ENCODE measurements around the gene ACTC1. TPM values are rescaled to one million over a fixed set of nuclear protein-coding genes. Genes with fewer than 3 reads are reported as not detected.

The ACTC1 gene
- total and polyA plus RNA-seq, 2 experiments from 2014 or later: 26.2 to 35.9 TPM

DNA sequence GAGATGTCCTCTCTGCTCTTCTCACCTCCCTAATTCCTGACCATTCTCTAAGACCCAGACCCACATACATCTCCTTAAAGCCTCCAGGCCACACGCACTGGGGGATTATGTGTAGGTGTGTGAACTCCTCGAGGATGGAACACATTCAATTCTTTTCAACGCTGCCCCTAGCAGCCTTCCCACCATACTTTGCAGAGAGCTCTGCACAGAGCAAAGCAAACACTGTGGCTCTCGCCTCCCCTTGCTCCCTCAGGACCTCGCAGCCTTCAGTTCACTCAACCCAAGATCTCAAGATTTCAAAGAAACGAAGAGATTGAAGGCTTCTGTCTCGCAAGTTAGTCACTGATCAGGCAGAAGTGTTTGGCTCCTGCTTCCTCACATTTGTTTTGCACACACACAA lies 6.0 kb downstream of the ACTC1 start:
- TF ChIP-seq ZNF114 (CRISPR knock-in tag; IDR thresholded peaks at IDR 0.05) (no peak), EZH2 (IDR thresholded peaks at IDR 0.05; ENCODE audit: low read depth, unreplicated experiment) (no peak), CREB1 (CRISPR knock-in tag; IDR thresholded peaks at IDR 0.05; ENCODE audit: low read depth) (no peak), NANOG (IDR thresholded peaks at IDR 0.05; ENCODE audit: borderline replicate concordance) (no peak), STAT1 (IDR thresholded peaks at IDR 0.05; ENCODE audit: unreplicated experiment) (no peak), EZH2phosphoT487 (IDR thresholded peaks at IDR 0.05; ENCODE audit: unreplicated experiment) (no peak), REST (IDR thresholded peaks at IDR 0.05; ENCODE audit: unreplicated experiment) (no peak), POLR2AphosphoS5 (IDR thresholded peaks at IDR 0.05; ENCODE audit: low read depth) (no peak), JUNB (IDR thresholded peaks at IDR 0.05; ENCODE audit: unreplicated experiment) (no peak), ZNF331 (CRISPR knock-in tag; IDR thresholded peaks at IDR 0.05; ENCODE audit: low read depth) (no peak), CTCF (conservative IDR thresholded peaks at IDR 0.05; ENCODE audit: low read depth in 2 of 2) (no peak)
- TF ChIP-seq, protein P1, sequence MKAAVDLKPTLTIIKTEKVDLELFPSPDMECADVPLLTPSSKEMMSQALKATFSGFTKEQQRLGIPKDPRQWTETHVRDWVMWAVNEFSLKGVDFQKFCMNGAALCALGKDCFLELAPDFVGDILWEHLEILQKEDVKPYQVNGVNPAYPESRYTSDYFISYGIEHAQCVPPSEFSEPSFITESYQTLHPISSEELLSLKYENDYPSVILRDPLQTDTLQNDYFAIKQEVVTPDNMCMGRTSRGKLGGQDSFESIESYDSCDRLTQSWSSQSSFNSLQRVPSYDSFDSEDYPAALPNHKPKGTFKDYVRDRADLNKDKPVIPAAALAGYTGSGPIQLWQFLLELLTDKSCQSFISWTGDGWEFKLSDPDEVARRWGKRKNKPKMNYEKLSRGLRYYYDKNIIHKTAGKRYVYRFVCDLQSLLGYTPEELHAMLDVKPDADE (IDR thresholded peaks at IDR 0.05): no peak
- TF ChIP-seq, protein P2, sequence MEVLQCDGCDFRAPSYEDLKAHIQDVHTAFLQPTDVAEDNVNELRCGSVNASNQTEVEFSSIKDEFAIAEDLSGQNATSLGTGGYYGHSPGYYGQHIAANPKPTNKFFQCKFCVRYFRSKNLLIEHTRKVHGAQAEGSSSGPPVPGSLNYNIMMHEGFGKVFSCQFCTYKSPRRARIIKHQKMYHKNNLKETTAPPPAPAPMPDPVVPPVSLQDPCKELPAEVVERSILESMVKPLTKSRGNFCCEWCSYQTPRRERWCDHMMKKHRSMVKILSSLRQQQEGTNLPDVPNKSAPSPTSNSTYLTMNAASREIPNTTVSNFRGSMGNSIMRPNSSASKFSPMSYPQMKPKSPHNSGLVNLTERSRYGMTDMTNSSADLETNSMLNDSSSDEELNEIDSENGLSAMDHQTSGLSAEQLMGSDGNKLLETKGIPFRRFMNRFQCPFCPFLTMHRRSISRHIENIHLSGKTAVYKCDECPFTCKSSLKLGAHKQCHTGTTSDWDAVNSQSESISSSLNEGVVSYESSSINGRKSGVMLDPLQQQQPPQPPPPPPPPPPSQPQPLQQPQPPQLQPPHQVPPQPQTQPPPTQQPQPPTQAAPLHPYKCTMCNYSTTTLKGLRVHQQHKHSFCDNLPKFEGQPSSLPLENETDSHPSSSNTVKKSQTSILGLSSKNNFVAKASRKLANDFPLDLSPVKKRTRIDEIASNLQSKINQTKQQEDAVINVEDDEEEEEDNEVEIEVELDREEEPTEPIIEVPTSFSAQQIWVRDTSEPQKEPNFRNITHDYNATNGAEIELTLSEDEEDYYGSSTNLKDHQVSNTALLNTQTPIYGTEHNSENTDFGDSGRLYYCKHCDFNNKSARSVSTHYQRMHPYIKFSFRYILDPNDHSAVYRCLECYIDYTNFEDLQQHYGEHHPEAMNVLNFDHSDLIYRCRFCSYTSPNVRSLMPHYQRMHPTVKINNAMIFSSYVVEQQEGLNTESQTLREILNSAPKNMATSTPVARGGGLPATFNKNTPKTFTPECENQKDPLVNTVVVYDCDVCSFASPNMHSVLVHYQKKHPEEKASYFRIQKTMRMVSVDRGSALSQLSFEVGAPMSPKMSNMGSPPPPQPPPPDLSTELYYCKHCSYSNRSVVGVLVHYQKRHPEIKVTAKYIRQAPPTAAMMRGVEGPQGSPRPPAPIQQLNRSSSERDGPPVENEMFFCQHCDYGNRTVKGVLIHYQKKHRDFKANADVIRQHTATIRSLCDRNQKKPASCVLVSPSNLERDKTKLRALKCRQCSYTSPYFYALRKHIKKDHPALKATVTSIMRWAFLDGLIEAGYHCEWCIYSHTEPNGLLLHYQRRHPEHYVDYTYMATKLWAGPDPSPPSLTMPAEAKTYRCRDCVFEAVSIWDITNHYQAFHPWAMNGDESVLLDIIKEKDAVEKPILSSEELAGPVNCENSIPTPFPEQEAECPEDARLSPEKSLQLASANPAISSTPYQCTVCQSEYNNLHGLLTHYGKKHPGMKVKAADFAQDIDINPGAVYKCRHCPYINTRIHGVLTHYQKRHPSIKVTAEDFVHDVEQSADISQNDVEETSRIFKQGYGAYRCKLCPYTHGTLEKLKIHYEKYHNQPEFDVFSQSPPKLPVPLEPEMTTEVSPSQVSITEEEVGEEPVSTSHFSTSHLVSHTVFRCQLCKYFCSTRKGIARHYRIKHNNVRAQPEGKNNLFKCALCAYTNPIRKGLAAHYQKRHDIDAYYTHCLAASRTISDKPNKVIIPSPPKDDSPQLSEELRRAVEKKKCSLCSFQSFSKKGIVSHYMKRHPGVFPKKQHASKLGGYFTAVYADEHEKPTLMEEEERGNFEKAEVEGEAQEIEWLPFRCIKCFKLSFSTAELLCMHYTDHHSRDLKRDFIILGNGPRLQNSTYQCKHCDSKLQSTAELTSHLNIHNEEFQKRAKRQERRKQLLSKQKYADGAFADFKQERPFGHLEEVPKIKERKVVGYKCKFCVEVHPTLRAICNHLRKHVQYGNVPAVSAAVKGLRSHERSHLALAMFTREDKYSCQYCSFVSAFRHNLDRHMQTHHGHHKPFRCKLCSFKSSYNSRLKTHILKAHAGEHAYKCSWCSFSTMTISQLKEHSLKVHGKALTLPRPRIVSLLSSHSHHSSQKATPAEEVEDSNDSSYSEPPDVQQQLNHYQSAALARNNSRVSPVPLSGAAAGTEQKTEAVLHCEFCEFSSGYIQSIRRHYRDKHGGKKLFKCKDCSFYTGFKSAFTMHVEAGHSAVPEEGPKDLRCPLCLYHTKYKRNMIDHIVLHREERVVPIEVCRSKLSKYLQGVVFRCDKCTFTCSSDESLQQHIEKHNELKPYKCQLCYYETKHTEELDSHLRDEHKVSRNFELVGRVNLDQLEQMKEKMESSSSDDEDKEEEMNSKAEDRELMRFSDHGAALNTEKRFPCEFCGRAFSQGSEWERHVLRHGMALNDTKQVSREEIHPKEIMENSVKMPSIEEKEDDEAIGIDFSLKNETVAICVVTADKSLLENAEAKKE (CRISPR knock-in tag; IDR thresholded peaks at IDR 0.05): no peak
- H2AFZ ChIP-seq: no peak overlapping the region
- peaks cover 9% of the 10 kb centered on the region; the same call in 1 of the 2 replicates for H3K36me3 ChIP-seq (ENCODE audit: insufficient read depth)
- no peak overlapping the region for H3K4me3 ChIP-seq
- no peaks in the 10 kb centered on the region for H3F3A ChIP-seq (replicated peaks; ENCODE audit: low read depth)
- H3K27ac ChIP-seq (ENCODE audit: low read depth): no peak overlapping the region
- no peak for DNase-seq (ENCODE audit: low spot score)
- Mint-ChIP-seq H3K27ac (no peak overlapping the region), H3K36me3 (ENCODE audit: low read depth) (no peaks in the 10 kb centered on the region), H3K27me3 (ENCODE audit: insufficient read depth, low read depth, poor library complexity) (peaks cover 7% of the 10 kb centered on the region), H3K4me3 (no peak overlapping the region), H3K4me1 (peaks cover 4% of the 10 kb centered on the region; the same call in 2 of the 3 replicates), H3K9me3 (no peaks in the 10 kb centered on the region)
- no peak for ATAC-seq
- 0 out of 2 replicates have a peak, but pooled peaks cover 5% of the 10 kb centered on the region for H3K9me2 ChIP-seq (ENCODE audit: insufficient read depth)
- H3K4me1 ChIP-seq (ENCODE audit: insufficient read depth): no peaks in the 10 kb centered on the region
- H3K4me2 ChIP-seq: no peak overlapping the region
- no peaks in the 10 kb centered on the region for H4K20me1 ChIP-seq (replicated peaks; ENCODE audit: insufficient read depth)
- no peaks in the 10 kb centered on the region for H3K79me2 ChIP-seq (replicated peaks; ENCODE audit: insufficient read depth)
- H3K27me3 ChIP-seq (ENCODE audit: insufficient read depth): peaks cover 6% of the 10 kb centered on the region
